Fibroblast of villous mesenchyme (primary cell): ENCODE results near the gene PIM1. TPM values are rescaled to one million over a fixed set of nuclear protein-coding genes. Genes with fewer than 3 reads are reported as not detected.

Experiments
- DNase-seq: peaks from one replicate; pipeline ENCODE4 v3.0.0-alpha.2; 2010; ENCODE audit warnings: low read depth
- H3K4me3 ChIP-seq: 2 replicates; pipeline ENCODE4 v1.5.1; 2011; ENCODE audit warnings: low read depth, mild to moderate bottlenecking, low read length
- total RNA-seq: library from RNA; depleted of rRNA; stranded (reverse); fragments of >200 nt; gene quantifications from 2 replicates; pipeline ENCODE4 v1.2.3, GENCODE V29; 2012
- TF ChIP-seq, protein P1 (sequence below): IDR thresholded peaks from 2 replicates; pipeline ENCODE4 v1.5.1; 2012; ENCODE audit warnings: low read depth, mild to moderate bottlenecking, low read length; ENCODE audit not compliant: insufficient read depth

The PIM1 gene
- total RNA-seq, 1 donor, result 22.9 TPM

GRCh38 chr6:37206622-37207021, 36.7 kb downstream of the PIM1 start:
- DNase-seq, result no peak
- H3K4me3 ChIP-seq, result no peak overlapping the region
- TF ChIP-seq, protein P1, sequence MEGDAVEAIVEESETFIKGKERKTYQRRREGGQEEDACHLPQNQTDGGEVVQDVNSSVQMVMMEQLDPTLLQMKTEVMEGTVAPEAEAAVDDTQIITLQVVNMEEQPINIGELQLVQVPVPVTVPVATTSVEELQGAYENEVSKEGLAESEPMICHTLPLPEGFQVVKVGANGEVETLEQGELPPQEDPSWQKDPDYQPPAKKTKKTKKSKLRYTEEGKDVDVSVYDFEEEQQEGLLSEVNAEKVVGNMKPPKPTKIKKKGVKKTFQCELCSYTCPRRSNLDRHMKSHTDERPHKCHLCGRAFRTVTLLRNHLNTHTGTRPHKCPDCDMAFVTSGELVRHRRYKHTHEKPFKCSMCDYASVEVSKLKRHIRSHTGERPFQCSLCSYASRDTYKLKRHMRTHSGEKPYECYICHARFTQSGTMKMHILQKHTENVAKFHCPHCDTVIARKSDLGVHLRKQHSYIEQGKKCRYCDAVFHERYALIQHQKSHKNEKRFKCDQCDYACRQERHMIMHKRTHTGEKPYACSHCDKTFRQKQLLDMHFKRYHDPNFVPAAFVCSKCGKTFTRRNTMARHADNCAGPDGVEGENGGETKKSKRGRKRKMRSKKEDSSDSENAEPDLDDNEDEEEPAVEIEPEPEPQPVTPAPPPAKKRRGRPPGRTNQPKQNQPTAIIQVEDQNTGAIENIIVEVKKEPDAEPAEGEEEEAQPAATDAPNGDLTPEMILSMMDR, result no peak

DNA sequence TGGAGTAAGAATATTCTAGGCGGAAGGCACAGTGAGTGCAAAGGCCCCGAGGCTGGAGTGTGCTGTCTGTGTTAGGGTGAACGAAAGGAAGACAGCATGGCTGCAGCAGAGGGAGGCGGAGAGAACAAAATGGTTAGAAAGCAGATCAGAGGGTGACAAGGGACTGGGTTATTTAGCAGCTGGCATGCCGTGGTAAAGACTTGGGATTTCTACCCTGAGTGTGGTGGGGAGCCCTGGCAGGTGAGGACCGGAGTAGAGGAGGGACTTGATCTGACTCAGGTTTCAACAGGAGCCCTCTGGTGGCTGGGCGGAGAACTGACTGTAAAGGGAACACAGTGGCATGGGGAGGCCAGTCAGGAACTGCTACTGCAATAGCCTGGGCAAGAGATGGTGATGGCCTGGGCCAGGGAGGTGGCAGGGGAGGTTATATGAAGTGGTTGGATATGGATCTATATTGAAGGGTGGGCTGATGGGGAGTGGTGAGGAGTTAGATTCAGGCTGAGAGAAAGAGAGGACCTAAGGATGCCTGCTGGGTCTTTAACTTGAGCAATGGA, 38.0 kb downstream of the PIM1 start:
- DNase-seq, result peak; percentile 83
- H3K4me3 ChIP-seq, result no peak overlapping the region
- TF ChIP-seq, protein P1, result peak; percentile 96

GRCh38 chr6:37208793-37209192, 38.8 kb downstream of the PIM1 start:
- TF ChIP-seq, protein P1, result no peak
- no peak for DNase-seq
- no peak overlapping the region for H3K4me3 ChIP-seq

DNA sequence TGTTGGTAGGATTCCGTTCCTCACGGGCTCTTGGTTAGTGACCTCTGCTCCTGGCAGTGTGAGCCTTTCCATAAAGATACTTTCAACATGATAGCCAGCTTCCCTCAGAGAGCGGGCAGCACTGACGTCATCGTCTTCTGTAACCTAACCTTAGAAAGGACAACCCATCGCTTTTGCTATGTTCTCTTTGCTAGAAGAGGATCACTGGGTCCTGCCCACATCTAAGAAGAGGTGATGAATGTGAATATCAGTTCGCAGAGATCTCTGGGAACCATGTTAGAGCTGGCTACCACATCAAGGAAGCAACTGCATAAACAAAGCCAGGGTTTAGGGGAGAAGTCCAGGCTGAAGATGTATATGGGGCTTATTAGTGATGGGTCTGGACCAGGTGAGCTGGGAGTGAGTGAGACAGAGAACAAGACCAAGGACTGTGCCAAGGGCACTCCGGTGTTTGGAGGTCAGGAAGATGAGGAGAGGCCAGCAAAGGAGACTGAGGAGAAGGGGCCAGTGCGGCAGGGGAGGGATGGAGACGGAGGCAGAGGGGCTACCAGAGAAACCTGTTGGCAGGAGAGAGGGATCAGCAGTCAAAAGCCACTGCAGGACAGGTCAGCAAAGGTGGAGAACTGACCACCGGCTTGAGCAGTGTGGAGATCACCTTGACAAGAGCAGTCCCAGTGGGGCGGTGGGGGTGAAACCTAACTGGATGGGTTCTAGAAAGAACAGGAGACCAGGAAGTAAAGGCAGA, 39.7 kb downstream of the PIM1 start:
- TF ChIP-seq, protein P1, result no peak
- peak; percentile 55 for DNase-seq
- H3K4me3 ChIP-seq, result no peak overlapping the region

DNA sequence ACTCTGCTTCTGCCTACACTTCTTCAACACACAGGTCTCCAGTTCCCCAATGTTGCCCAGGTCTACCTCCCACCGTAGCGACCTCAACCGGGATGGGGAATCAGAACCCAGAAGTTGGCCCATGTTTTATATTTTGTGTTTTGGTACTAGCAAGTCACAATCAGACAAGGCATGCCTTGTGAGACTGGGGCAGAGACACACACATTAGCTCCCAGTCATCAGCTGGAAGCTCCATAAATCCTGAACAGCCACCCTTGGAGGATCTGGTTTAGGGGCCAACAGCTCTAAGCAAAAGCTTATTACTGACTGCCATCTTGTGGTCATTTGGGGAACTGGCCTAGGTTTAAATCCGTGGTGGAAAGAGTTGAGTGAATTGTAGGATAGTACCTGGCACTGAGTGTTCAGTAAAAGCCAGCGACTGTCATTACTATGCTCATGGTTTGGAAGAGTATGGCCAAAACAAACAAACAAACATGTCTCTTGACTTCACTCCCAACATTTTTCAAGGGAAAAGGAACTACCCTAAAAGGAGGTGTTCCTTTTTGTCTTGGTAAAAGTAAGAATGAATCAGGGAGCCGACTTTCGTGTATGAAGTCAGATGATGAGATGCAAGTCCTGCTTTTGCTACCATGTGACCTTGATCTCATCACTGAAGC, 40.5 kb downstream of the PIM1 start:
- H3K4me3 ChIP-seq, result no peak overlapping the region
- DNase-seq, result peak; percentile 88
- TF ChIP-seq, protein P1, result peak; percentile 95

GRCh38 chr6:37212268-37212667, 42.3 kb downstream of the PIM1 start:
- H3K4me3 ChIP-seq, result no peak overlapping the region
- no peak for DNase-seq
- TF ChIP-seq, protein P1, result no peak
